ENCODE measurements around the gene PTPRM. TPM values are rescaled to one million over a fixed set of nuclear protein-coding genes. Genes with fewer than 3 reads are reported as not detected.

The PTPRM gene
- total and polyA plus RNA-seq, 2 of the 8 experiments (the other 6 are each of a cell fraction or from before 2014, with no cell fraction given): 4.1 to 7.0 TPM

DNA sequence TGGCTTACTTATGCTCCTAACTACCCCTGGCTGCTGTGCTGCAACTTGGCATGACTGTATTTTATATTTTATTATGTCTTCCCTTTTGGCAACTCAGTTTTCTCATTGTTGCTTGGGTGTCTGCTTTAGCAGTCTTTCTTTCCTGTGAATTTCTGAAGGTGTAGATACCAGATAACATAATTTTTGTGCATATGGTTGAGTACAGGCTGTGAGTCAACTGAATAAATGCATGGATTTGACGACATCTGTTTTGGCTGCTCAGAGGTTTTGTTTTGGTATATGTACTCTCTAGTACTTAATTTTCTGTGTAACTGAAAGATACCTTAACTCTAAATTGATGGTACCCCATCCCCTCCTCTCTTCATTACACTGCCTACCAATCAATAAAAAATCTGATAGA is 303.1 kb downstream of the PTPRM start:
- Histone ChIP-seq H2AFZ (ENCODE audit: low read length) (no peak overlapping the region), H2BK15ac (ENCODE audit: low read length) (no peak overlapping the region), H2BK20ac (ENCODE audit: low read length) (no peak overlapping the region), H3K4me2 (ENCODE audit: insufficient read depth in 1 of 2, low read depth in 2 of 2, low read length in 2 of 2) (no peak overlapping the region), H3K9ac (replicated peaks in 1 of 4; ENCODE audit: extremely low read depth in 1 of 4, low read depth in 3 of 4, low read length in 3 of 4) (no peak overlapping the region), H4K91ac (replicated peaks; ENCODE audit: insufficient read length, low read length) (no peak overlapping the region), H3K4me1 (replicated peaks in 1 of 4; ENCODE audit: control insufficient read depth in 3 of 4, insufficient read depth in 4 of 4, low read length in 3 of 4) (no peaks in the 10 kb centered on the region), H3K27ac (ENCODE audit: low read depth, low read length) (no peak overlapping the region), H4K5ac (ENCODE audit: insufficient read length, low read depth, low read length) (no peak overlapping the region), H3K18ac (ENCODE audit: extremely low read depth, low read length) (no peak overlapping the region), H2BK120ac (replicated peaks; ENCODE audit: low read depth, low read length) (no peak overlapping the region), H3K23me2 (ENCODE audit: low read depth, low read length) (no peaks in the 10 kb centered on the region), H3K79me1 (ENCODE audit: low read depth, low read length) (no peaks in the 10 kb centered on the region), H2BK12ac (ENCODE audit: low read depth, low read length) (no peak overlapping the region), H3K36me3 (ENCODE audit: control insufficient read depth in 2 of 4, insufficient read depth in 4 of 4, low read length in 3 of 4) (no peaks in the 10 kb centered on the region), H3K79me2 (ENCODE audit: control insufficient read depth in 1 of 2, insufficient read depth in 2 of 2, low read length in 2 of 2) (no peaks in the 10 kb centered on the region), H2BK5ac (ENCODE audit: low read depth, low read length) (no peak overlapping the region), H3K4me3 (ENCODE audit: extremely low read depth in 1 of 4, insufficient read depth in 2 of 4, low read depth in 3 of 4, low read length in 4 of 4) (no peak overlapping the region), H4K20me1 (replicated peaks in 1 of 2; ENCODE audit: control insufficient read depth in 1 of 2, insufficient read depth in 2 of 2, low read length in 2 of 2) (no peaks in the 10 kb centered on the region), H4K8ac (ENCODE audit: extremely low read depth, insufficient read depth, low read length) (no peak overlapping the region), H3K14ac (ENCODE audit: insufficient read length) (no peak overlapping the region), H3K23ac (ENCODE audit: insufficient read length) (no peak overlapping the region), H3K56ac (replicated peaks; ENCODE audit: insufficient read length, low read depth, low read length) (no peak overlapping the region), H3K4ac (replicated peaks; ENCODE audit: insufficient read length, low read depth, low read length) (no peak overlapping the region), H3K27me3 (replicated peaks in 1 of 4; ENCODE audit: control insufficient read depth in 3 of 4, extremely low read depth in 1 of 4, insufficient read depth in 3 of 4, low read length in 3 of 4) (no peaks in the 10 kb centered on the region), H2AK5ac (ENCODE audit: low read depth, low read length) (no peak overlapping the region), H3K9me3 (ENCODE audit: insufficient read depth in 2 of 2, low read depth in 1 of 2, low read length in 1 of 2) (no peaks in the 10 kb centered on the region)
- 96% methylated on average over 1 of the region's 1 CpG; no CpG with 5 or more reads in 1 of the 2 experiments for WGBS, 2 experiments (ENCODE audit: extremely low coverage in 1 of 2, insufficient coverage in 1 of 2, insufficient read length in 1 of 2, insufficient replicate concordance in 2 of 2, low coverage in 1 of 2, low lambda C conversion rate in 2 of 2, missing lambda C conversion rate in 1 of 2)
- ChIA-PET CTCF (ENCODE audit: partially characterized antibody) (interaction anchor here (1.1 kb wide), 1 partner anchor 26 kb away, joined by 3 read pairs; no protein-coding TSS in a partner anchor), POLR2A (ENCODE audit: partially characterized antibody) (no interaction called here)
- TF ChIP-seq TAF1 (IDR thresholded peaks at IDR 0.05; ENCODE audit: low read depth, low read length) (no peak), POLR2AphosphoS5 (IDR thresholded peaks at IDR 0.05; ENCODE audit: low read depth, low read length) (no peak), RFX5 (IDR thresholded peaks at IDR 0.05; ENCODE audit: borderline replicate concordance, low read depth, low read length) (no peak), SUZ12 (IDR thresholded peaks at IDR 0.05; ENCODE audit: low read length) (no peak), ZNF274 (IDR thresholded peaks at IDR 0.05; ENCODE audit: borderline replicate concordance, extremely low read depth, low read length) (no peak), FOSL1 (IDR thresholded peaks at IDR 0.05; ENCODE audit: insufficient read depth, low read depth, low read length) (no peak), BACH1 (IDR thresholded peaks at IDR 0.05; ENCODE audit: low read length) (no peak), BCL11A (IDR thresholded peaks at IDR 0.05; ENCODE audit: low read depth in 2 of 2, low read length in 2 of 2) (no peak), RXRA (IDR thresholded peaks at IDR 0.05; ENCODE audit: insufficient read depth, low read depth, low read length) (no peak), TCF12 (IDR thresholded peaks at IDR 0.05; ENCODE audit: low read depth, low read length) (no peak), POU5F1 (IDR thresholded peaks at IDR 0.05; ENCODE audit: low read depth, low read length) (no peak), EZH2 (IDR thresholded peaks at IDR 0.05; ENCODE audit: low read depth, low read length, severe bottlenecking) (no peak)
- TF ChIP-seq, protein P1, sequence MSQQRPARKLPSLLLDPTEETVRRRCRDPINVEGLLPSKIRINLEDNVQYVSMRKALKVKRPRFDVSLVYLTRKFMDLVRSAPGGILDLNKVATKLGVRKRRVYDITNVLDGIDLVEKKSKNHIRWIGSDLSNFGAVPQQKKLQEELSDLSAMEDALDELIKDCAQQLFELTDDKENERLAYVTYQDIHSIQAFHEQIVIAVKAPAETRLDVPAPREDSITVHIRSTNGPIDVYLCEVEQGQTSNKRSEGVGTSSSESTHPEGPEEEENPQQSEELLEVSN (IDR thresholded peaks at IDR 0.05): no peak
- TF ChIP-seq, protein P2, sequence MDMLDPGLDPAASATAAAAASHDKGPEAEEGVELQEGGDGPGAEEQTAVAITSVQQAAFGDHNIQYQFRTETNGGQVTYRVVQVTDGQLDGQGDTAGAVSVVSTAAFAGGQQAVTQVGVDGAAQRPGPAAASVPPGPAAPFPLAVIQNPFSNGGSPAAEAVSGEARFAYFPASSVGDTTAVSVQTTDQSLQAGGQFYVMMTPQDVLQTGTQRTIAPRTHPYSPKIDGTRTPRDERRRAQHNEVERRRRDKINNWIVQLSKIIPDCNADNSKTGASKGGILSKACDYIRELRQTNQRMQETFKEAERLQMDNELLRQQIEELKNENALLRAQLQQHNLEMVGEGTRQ (IDR thresholded peaks at IDR 0.05; ENCODE audit: low read length): no peak
- FAIRE-seq (no peak), DNase-seq (ENCODE audit: low read depth in 1 of 2, low spot score in 2 of 2) (no peak)
